ENCODE measurements around the gene PTPRN2.

DNA sequence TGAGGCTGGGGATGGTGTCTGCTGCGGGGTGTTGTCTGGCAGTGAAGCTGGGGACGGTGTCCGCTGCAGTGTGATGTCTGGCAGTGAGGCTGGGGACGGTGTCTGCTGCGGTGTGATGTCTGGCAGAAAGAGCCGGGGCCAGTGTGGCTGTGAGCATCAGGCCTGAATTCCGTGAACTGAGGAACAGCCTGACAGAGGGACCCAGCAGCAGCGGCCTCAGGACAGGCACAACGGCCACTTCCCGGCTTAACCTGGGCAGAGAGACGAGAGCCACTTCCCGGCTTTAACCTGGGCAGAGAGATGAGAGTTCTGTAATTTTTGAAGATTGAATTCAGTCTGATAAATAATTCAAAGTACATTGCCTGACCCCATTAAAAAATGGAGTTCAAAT lies 321.2 kb downstream of the PTPRN2 start:
- TF ChIP-seq POLR2A (IDR thresholded peaks at IDR 0.05; ENCODE audit: extremely low read depth, insufficient read length) (no peak), MYC (IDR thresholded peaks at IDR 0.05; ENCODE audit: low read depth, low read length) (no peak), CTCF (IDR thresholded peaks at IDR 0.05; ENCODE audit: low read depth, low read length) (no peak), MAX (IDR thresholded peaks at IDR 0.05; ENCODE audit: low read depth, low read length) (no peak)
